H1 (cell line): ENCODE data around the gene PTPRG. TPM values are rescaled to one million over a fixed set of nuclear protein-coding genes. Genes with fewer than 3 reads are reported as not detected.

ENCODE experiments used
- CTCF ChIA-PET: fragments of 300-600 bp; sonication (Branson Sonifier 250); formaldehyde crosslinking; loops from one replicate; lab custom pipeline; 2021; ENCODE audit not compliant: partially characterized antibody; lab: Charles Lee
- POLR2A ChIA-PET: fragments of 300-600 bp; sonication (Branson Sonifier 250); formaldehyde crosslinking; loops from one replicate; lab custom pipeline; 2021; ENCODE audit warnings: inconsistent platforms; ENCODE audit not compliant: partially characterized antibody; lab: Charles Lee
- DNase-seq, 2 experiments: peaks; one replicate each; pipeline versions ENCODE4 v3.0.0 to v3.0.0-alpha.2; 2010 to 2022; ENCODE audit warnings: low spot score in 2 of 2, low read depth in 1 of 2, mixed read lengths in 1 of 2
- FAIRE-seq: peaks from 2 replicates; lab custom pipeline; 2011; peaks lifted over from hg19 to GRCh38; lab: Jason Lieb, UNC
- H2AFZ ChIP-seq: 2 replicates; pipeline ENCODE4 v1.8.1; 2012; ENCODE audit warnings: low read length, inconsistent platforms
- H2AK5ac ChIP-seq: 2 replicates; pipeline ENCODE4 v1.6.1; 2013; ENCODE audit warnings: low read depth, low read length
- H2BK120ac ChIP-seq: replicated peaks from 2 replicates; pipeline ENCODE3; 2013; ENCODE audit warnings: low read depth, low read length, inconsistent platforms
- H2BK12ac ChIP-seq: 2 replicates; pipeline ENCODE4 v1.6.1; 2013; ENCODE audit warnings: low read depth, low read length
- H2BK15ac ChIP-seq: 2 replicates; pipeline ENCODE4 v1.6.1; 2013; ENCODE audit warnings: low read length
- H2BK20ac ChIP-seq: 2 replicates; pipeline ENCODE4 v1.6.1; 2013; ENCODE audit warnings: low read length
- H2BK5ac ChIP-seq: 2 replicates; pipeline ENCODE4 v1.6.1; 2013; ENCODE audit warnings: low read depth, low read length
- H3K14ac ChIP-seq: 2 replicates; pipeline ENCODE4 v1.6.1; 2013; ENCODE audit warnings: inconsistent platforms; ENCODE audit not compliant: insufficient read length
- H3K18ac ChIP-seq: 2 replicates; pipeline ENCODE4 v1.6.1; 2013; ENCODE audit warnings: low read length; ENCODE audit errors: extremely low read depth
- H3K23ac ChIP-seq: 2 replicates; pipeline ENCODE4 v1.6.1; 2013; ENCODE audit warnings: inconsistent platforms; ENCODE audit not compliant: insufficient read length
- H3K23me2 ChIP-seq: 2 replicates; pipeline ENCODE4 v1.6.1; 2013; ENCODE audit warnings: low read depth, low read length
- H3K27ac ChIP-seq: 2 replicates; pipeline ENCODE4 v1.6.1; 2011; ENCODE audit warnings: low read depth, low read length, inconsistent platforms
- H3K27me3 ChIP-seq, 4 experiments: replicated peaks in 1 of 4; 1 replicate in 1 of 4; 2 replicates in 3 of 4; pipeline versions ENCODE4 v1.6.1 to v1.8.1; 2011 to 2013; ENCODE audit warnings: low read length in 3 of 4, mild to moderate bottlenecking in 3 of 4, inconsistent platforms in 2 of 4, mixed read lengths in 2 of 4, moderate library complexity in 1 of 4; ENCODE audit not compliant: control insufficient read depth in 3 of 4, insufficient read depth in 3 of 4; ENCODE audit errors: extremely low read depth in 1 of 4
- H3K36me3 ChIP-seq, 4 experiments: 2 replicates each; pipeline versions ENCODE4 v1.6.1 to v1.8.1; 2011 to 2013; ENCODE audit warnings: mild to moderate bottlenecking in 4 of 4, low read length in 3 of 4, moderate library complexity in 2 of 4, control low read depth in 1 of 4, inconsistent platforms in 1 of 4; ENCODE audit not compliant: insufficient read depth in 4 of 4, control insufficient read depth in 2 of 4
- H3K4ac ChIP-seq: replicated peaks from 2 replicates; pipeline ENCODE3; 2013; ENCODE audit warnings: low read length, low read depth, mixed read lengths, inconsistent platforms; ENCODE audit not compliant: insufficient read length
- H3K4me1 ChIP-seq, 4 experiments: replicated peaks in 1 of 4; 1 replicate in 1 of 4; 2 replicates in 3 of 4; pipeline versions ENCODE4 v1.6.1 to v1.8.1; 2011 to 2013; ENCODE audit warnings: low read length in 3 of 4, inconsistent platforms in 2 of 4, mixed read lengths in 1 of 4; ENCODE audit not compliant: insufficient read depth in 4 of 4, control insufficient read depth in 3 of 4
- H3K4me2 ChIP-seq, 2 experiments: 2 replicates each; pipeline versions ENCODE4 v1.6.1 to v1.8.1; 2011 to 2013; ENCODE audit warnings: low read depth in 2 of 2, low read length in 2 of 2, control low read depth in 1 of 2, inconsistent platforms in 1 of 2, mild to moderate bottlenecking in 1 of 2; ENCODE audit not compliant: insufficient read depth in 1 of 2
- H3K4me3 ChIP-seq, 4 experiments: fragments of 200-600, 300-600 bp in 1 of 4; sonication (generic), shearing (Covaris generic), sonication (Bioruptor Twin) in 1 of 4; 2 replicates each; pipeline versions ENCODE4 v1.5.1 to v1.8.1; 2011 to 2016; ENCODE audit warnings: low read length in 4 of 4, low read depth in 3 of 4, control low read depth in 2 of 4, inconsistent platforms in 2 of 4, mild to moderate bottlenecking in 2 of 4, mixed read lengths in 1 of 4, moderate library complexity in 1 of 4; ENCODE audit not compliant: insufficient read depth in 2 of 4; ENCODE audit errors: extremely low read depth in 1 of 4
- H3K56ac ChIP-seq: replicated peaks from 2 replicates; pipeline ENCODE3; 2013; ENCODE audit warnings: low read depth, mild to moderate bottlenecking, mixed read lengths, low read length, inconsistent platforms; ENCODE audit not compliant: insufficient read length
- H3K79me1 ChIP-seq: 2 replicates; pipeline ENCODE4 v1.6.1; 2013; ENCODE audit warnings: low read depth, low read length, control low read depth
- H3K79me2 ChIP-seq, 2 experiments: 2 replicates each; pipeline versions ENCODE4 v1.6.1 to v1.8.1; 2012 to 2013; ENCODE audit warnings: low read length in 2 of 2, mild to moderate bottlenecking in 2 of 2, inconsistent platforms in 1 of 2; ENCODE audit not compliant: insufficient read depth in 2 of 2, control insufficient read depth in 1 of 2
- H3K9ac ChIP-seq, 4 experiments: replicated peaks in 1 of 4; 1 replicate in 1 of 4; 2 replicates in 3 of 4; pipeline versions ENCODE4 v1.6.1 to v1.8.1; 2011 to 2013; ENCODE audit warnings: low read depth in 3 of 4, low read length in 3 of 4, control low read depth in 2 of 4, mild to moderate bottlenecking in 2 of 4, moderate library complexity in 2 of 4, inconsistent platforms in 1 of 4; ENCODE audit errors: extremely low read depth in 1 of 4
- H3K9me3 ChIP-seq, 2 experiments: 2 replicates each; pipeline versions ENCODE4 v1.6.1 to v1.8.1; 2012 to 2013; ENCODE audit warnings: mild to moderate bottlenecking in 2 of 2, moderate library complexity in 2 of 2, control low read depth in 1 of 2, inconsistent platforms in 1 of 2, low read depth in 1 of 2, low read length in 1 of 2, mixed read lengths in 1 of 2; ENCODE audit not compliant: insufficient read depth in 2 of 2
- H4K20me1 ChIP-seq, 2 experiments: replicated peaks in 1 of 2; 2 replicates each; pipeline versions ENCODE3 to v1.8.1; 2011 to 2013; ENCODE audit warnings: inconsistent platforms in 2 of 2, low read length in 2 of 2, mild to moderate bottlenecking in 1 of 2; ENCODE audit not compliant: insufficient read depth in 2 of 2, control insufficient read depth in 1 of 2
- H4K5ac ChIP-seq: 2 replicates; pipeline ENCODE4 v1.6.1; 2013; ENCODE audit warnings: low read length, low read depth, mixed read lengths, inconsistent platforms; ENCODE audit not compliant: insufficient read length
- H4K8ac ChIP-seq: 2 replicates; pipeline ENCODE4 v1.8.0; 2013; ENCODE audit warnings: mild to moderate bottlenecking, moderate library complexity, low read length, inconsistent platforms; ENCODE audit not compliant: insufficient read depth; ENCODE audit errors: extremely low read depth
- H4K91ac ChIP-seq: replicated peaks from 2 replicates; pipeline ENCODE3; 2013; ENCODE audit warnings: low read length, mixed read lengths, inconsistent platforms; ENCODE audit not compliant: insufficient read length
- BCL11A ChIP-seq, 2 experiments: IDR thresholded peaks; one replicate each; pipeline ENCODE4 v1.6.1; 2011; ENCODE audit warnings: low read depth in 2 of 2, low read length in 2 of 2, mild to moderate bottlenecking in 2 of 2
- BRCA1 ChIP-seq: IDR thresholded peaks from 2 replicates; pipeline ENCODE4 v1.6.1; 2012; ENCODE audit warnings: low read depth, low read length, improper control_type of control experiment
- CBX5 ChIP-seq: fragments of 300-800, 300-1000 bp; sonication (generic); IDR thresholded peaks from 2 replicates; pipeline ENCODE4 v1.7.1; 2016; ENCODE audit warnings: antibody characterized with exemption, low read length, low read depth
- CHD1 ChIP-seq: IDR thresholded peaks from 2 replicates; pipeline ENCODE4 v1.6.1; 2012; ENCODE audit warnings: low read depth, low read length, improper control_type of control experiment
- CREB1 ChIP-seq: IDR thresholded peaks from 2 replicates; pipeline ENCODE4 v1.6.1; 2012; ENCODE audit warnings: inconsistent platforms
- KDM5A ChIP-seq: fragments of 200-600 bp; IDR thresholded peaks from 2 replicates; pipeline ENCODE4 v1.7.1; 2012; ENCODE audit warnings: mild to moderate bottlenecking, low read length, inconsistent platforms, mixed read lengths
- MAFK ChIP-seq: IDR thresholded peaks from 2 replicates; pipeline ENCODE4 v1.6.1; 2012; ENCODE audit warnings: low read depth, mild to moderate bottlenecking, improper control_type of control experiment, low read length
- SAP30 ChIP-seq: fragments of 300-600 bp; sonication (generic); IDR thresholded peaks from 2 replicates; pipeline ENCODE4 v1.7.1; 2012; ENCODE audit warnings: low read length, moderate library complexity, mild to moderate bottlenecking, inconsistent platforms; ENCODE audit not compliant: insufficient read depth, insufficient replicate concordance
- ZNF274 ChIP-seq: IDR thresholded peaks from 2 replicates; pipeline ENCODE4 v1.7.0; 2012; ENCODE audit warnings: low read length, borderline replicate concordance; ENCODE audit errors: extremely low read depth
- WGBS, 2 experiments: shearing (Covaris generic) in 1 of 2; methylation state at CpG; one replicate each; pipeline versions ENCODE4 v1.1.6 to v1.1.7; 2013 to 2015; ENCODE audit warnings: low lambda C conversion rate in 2 of 2, mixed read lengths in 2 of 2, inconsistent platforms in 1 of 2, low coverage in 1 of 2, missing lambda C conversion rate in 1 of 2; ENCODE audit not compliant: insufficient replicate concordance in 2 of 2, insufficient coverage in 1 of 2, insufficient read length in 1 of 2; ENCODE audit errors: extremely low coverage in 1 of 2, missing lambda C conversion rate in 1 of 2; 5-methylcytosine and 5-hydroxymethylcytosine counted together
- polyA plus RNA-seq, 7 experiments: library from polyadenylated mRNA; depleted of rRNA in 3 of 7; stranded (reverse) in 5 of 7; unstranded in 2 of 7; fragments of >200 nt in 5 of 7; fragments of 200-250 nt in 2 of 7; gene quantifications; 1 replicate in 5 of 7; 2 replicates in 1 of 7; 4 replicates in 1 of 7; pipeline versions ENCODE4 v1.2.1 to v1.2.3, GENCODE V29; 2011 to 2013; ENCODE audit warnings: missing spikeins in 2 of 7, mixed read lengths in 2 of 7
- total RNA-seq: library from RNA; stranded (reverse); fragmentation: NEBNext Ultra II Directional; extraction: Animal tissue kit (Norgen Biotek cat#: 25700); gene quantifications from 2 replicates; pipeline ENCODE4 v1.2.1, GENCODE V29; 2021
- TF ChIP-seq, protein P1 (sequence below): IDR thresholded peaks from 2 replicates; pipeline ENCODE4 v1.6.1; 2012; ENCODE audit warnings: low read length, inconsistent platforms
- TF ChIP-seq, protein P2 (sequence below): IDR thresholded peaks from 2 replicates; pipeline ENCODE4 v1.6.1; 2011; ENCODE audit warnings: low read depth, mild to moderate bottlenecking, low read length; ENCODE audit not compliant: insufficient read depth

PTPRG gene
- total and polyA plus RNA-seq, 2 of the 8 experiments (the other 6 are each of a cell fraction or from before 2014, with no cell fraction given), result 23.3 to 96.2 TPM

DNA sequence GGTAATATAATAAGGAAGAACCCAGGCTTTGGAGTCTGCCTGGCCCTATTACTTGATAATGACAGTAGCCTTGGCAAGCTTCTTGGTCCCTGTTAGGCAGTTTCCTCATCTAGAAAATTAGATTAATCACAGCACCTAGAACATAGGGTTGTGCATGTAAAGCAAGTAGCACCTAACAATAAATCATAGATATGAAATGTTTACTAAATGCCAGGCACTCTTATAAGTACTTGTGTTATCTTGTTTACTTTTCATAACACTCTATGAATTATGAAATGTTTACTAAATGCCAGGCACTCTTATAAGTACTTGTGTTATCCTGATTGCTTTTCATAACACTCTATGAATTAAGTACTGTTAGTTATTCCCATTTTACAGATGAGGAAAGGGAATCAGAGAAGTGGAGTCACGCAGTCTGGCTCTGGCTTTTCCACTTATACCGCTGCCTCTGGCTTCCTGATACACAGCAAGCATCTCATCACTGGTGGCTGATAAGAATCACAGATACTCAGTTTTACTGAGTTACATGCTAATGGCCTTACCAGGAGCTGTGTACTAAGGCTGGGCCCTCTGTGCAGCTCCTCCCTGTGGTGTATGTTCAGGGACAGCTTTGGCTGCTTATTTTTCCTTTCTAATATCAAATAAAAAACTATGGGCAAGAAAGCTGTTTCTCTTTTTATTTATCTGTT, 688.6 kb downstream of the PTPRG start:
- Histone ChIP-seq H3K14ac (no peak overlapping the region), H3K4me2 (no peak overlapping the region), H3K4me1 (peaks cover 0 to 8% (median 0%) of the 10 kb centered on the region in 4 experiments; a peak in 2 of 7 replicates)
- TF ChIP-seq CHD1 (no peak), CREB1 (no peak), MAFK (no peak), CBX5 (no peak), SAP30 (no peak), BRCA1 (no peak), KDM5A (no peak), BCL11A (IDR thresholded peaks at IDR 0.05; ENCODE audit: low read depth in 2 of 2, low read length in 2 of 2) (no peak), ZNF274 (no peak)
- TF ChIP-seq, protein P1, sequence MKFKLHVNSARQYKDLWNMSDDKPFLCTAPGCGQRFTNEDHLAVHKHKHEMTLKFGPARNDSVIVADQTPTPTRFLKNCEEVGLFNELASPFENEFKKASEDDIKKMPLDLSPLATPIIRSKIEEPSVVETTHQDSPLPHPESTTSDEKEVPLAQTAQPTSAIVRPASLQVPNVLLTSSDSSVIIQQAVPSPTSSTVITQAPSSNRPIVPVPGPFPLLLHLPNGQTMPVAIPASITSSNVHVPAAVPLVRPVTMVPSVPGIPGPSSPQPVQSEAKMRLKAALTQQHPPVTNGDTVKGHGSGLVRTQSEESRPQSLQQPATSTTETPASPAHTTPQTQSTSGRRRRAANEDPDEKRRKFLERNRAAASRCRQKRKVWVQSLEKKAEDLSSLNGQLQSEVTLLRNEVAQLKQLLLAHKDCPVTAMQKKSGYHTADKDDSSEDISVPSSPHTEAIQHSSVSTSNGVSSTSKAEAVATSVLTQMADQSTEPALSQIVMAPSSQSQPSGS, result no peak
- TF ChIP-seq, protein P2, sequence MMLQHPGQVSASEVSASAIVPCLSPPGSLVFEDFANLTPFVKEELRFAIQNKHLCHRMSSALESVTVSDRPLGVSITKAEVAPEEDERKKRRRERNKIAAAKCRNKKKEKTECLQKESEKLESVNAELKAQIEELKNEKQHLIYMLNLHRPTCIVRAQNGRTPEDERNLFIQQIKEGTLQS, result no peak
- TF ChIP-seq, all 59 proteins: peak for 0
- Histone ChIP-seq H3K56ac (no peak overlapping the region), H2BK20ac (no peak overlapping the region), H3K4ac (no peak overlapping the region), H3K23me2 (no peaks in the 10 kb centered on the region), H3K9ac (no peak overlapping the region), H3K18ac (no peak overlapping the region), H2BK120ac (no peak overlapping the region), H3K27ac (no peak overlapping the region), H4K5ac (no peak overlapping the region), H3K79me1 (no peaks in the 10 kb centered on the region), H3K4me3 (no peak overlapping the region), H4K8ac (no peak overlapping the region), H3K27me3 (no peaks in the 10 kb centered on the region), H3K23ac (no peak overlapping the region), H3K36me3 (no peaks in the 10 kb centered on the region; a peak in 1 of 8 replicates), H3K9me3 (no peaks in the 10 kb centered on the region), H3K79me2 (no peaks in the 10 kb centered on the region), H4K91ac (no peak overlapping the region), H2AFZ (no peak overlapping the region), H2BK12ac (no peak overlapping the region), H2AK5ac (no peak overlapping the region), H2BK15ac (no peak overlapping the region), H4K20me1 (peaks cover 0 to 1% of the 10 kb centered on the region in 2 experiments), H2BK5ac (no peak overlapping the region)
- POLR2A ChIA-PET, result interaction anchor here (1.3 kb wide), 1 partner anchor 46 kb away, joined by 3 read pairs; no protein-coding TSS in a partner anchor
- WGBS, 2 experiments, result 90% methylated on average over 2 of the region's 2 CpGs; no CpG with 5 or more reads in 1 of the 2 experiments
- FAIRE-seq (no peak), DNase-seq (no peak)
- CTCF ChIA-PET, result interaction anchor here (0.6 to 2.3 kb wide), 4 partner anchors 10 to 49 kb away, joined by 3 to 5 read pairs (median 5); no protein-coding TSS in a partner anchor
